BLaER1 (cell line): ENCODE results near the gene PEPD.

ENCODE experiments used
- H3K27ac ChIP-seq: shearing (Covaris generic); formaldehyde crosslinking; 2 replicates; pipeline ENCODE4 v1.8.1; 2022
- H3K27me3 ChIP-seq: shearing (Covaris generic); formaldehyde crosslinking; 2 replicates; pipeline ENCODE4 v1.8.1; 2022
- H3K36me3 ChIP-seq: shearing (Covaris generic); formaldehyde crosslinking; 2 replicates; pipeline ENCODE4 v1.8.1; 2022
- H3K4me1 ChIP-seq: shearing (Covaris generic); formaldehyde crosslinking; 2 replicates; pipeline ENCODE4 v1.8.1; 2022
- H3K4me2 ChIP-seq: shearing (Covaris generic); formaldehyde crosslinking; 2 replicates; pipeline ENCODE4 v1.8.1; 2022
- H3K4me3 ChIP-seq: shearing (Covaris generic); formaldehyde crosslinking; 2 replicates; pipeline ENCODE4 v1.8.1; 2022
- H3K9ac ChIP-seq: shearing (Covaris generic); formaldehyde crosslinking; 2 replicates; pipeline ENCODE4 v1.8.1; 2022
- H3K9me3 ChIP-seq: shearing (Covaris generic); formaldehyde crosslinking; 2 replicates; pipeline ENCODE4 v1.8.1; 2022
- H4K20me1 ChIP-seq: shearing (Covaris generic); formaldehyde crosslinking; 2 replicates; pipeline ENCODE4 v1.8.1; 2022
- Cebpa-rat ChIP-seq: shearing (Covaris generic); IDR thresholded peaks from 2 replicates; pipeline ENCODE4 v1.8.1; 2022

PEPD gene

DNA sequence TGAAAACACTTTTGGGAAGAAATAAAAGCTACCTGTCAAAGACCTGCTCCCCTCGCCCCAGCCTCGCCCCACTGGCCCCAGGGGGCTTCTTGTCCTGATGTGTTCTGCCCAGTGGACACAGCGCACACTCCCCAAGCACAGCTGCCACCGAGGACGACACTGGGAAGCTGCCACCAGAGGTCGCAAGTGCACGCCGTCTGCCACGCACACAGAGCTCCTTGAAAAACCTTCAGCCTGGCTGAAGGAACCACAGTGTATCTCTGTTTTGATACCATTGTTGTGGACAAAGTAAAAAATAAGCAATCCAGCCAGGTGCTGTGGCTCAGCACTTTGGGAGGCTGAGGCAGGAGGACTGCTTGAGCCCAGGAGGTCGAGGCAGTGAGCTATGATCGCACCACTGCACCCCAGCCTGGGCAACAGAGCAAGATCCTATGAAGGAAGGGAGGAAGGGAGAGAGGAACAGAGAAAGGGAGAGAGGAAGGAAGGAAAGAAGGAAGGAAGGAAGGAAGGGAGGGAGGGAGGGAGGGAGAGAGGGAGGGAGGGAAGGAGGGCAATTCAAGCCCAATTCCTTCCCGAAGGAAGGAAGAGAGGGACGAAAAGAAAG is 90.8 kb downstream of the PEPD start:
- peak overlapping the region; percentile 39 for H3K4me2 ChIP-seq
- no peak overlapping the region for H3K27ac ChIP-seq
- no peak for TF ChIP-seq Cebpa-rat

GRCh38 chr19:33429891-33430673 is 91.5 kb downstream of the PEPD start:
- H3K27me3 ChIP-seq, result no peaks in the 10 kb centered on the region
- no peaks in the 10 kb centered on the region for H3K36me3 ChIP-seq
- H3K4me2 ChIP-seq, result peak overlapping the region; percentile 39
- TF ChIP-seq Cebpa-rat, result no peak
- H3K27ac ChIP-seq, result no peak overlapping the region
- H4K20me1 ChIP-seq, result peaks cover 9% of the 10 kb centered on the region
- no peaks in the 10 kb centered on the region for H3K9me3 ChIP-seq
- H3K9ac ChIP-seq, result peak overlapping the region; percentile 38; the same call in 1 of the 2 replicates
- H3K4me3 ChIP-seq, result no peak overlapping the region
- peaks cover 10% of the 10 kb centered on the region for H3K4me1 ChIP-seq

More for the DNA sequence above, 90.8 kb downstream of the PEPD start:
- Histone ChIP-seq H3K27me3 (no peaks in the 10 kb centered on the region), H3K36me3 (no peaks in the 10 kb centered on the region), H4K20me1 (peaks cover 9% of the 10 kb centered on the region), H3K9ac (peak overlapping the region; percentile 38; the same call in 1 of the 2 replicates), H3K4me3 (no peak overlapping the region), H3K4me1 (peaks cover 10% of the 10 kb centered on the region), H3K9me3 (no peaks in the 10 kb centered on the region)

DNA sequence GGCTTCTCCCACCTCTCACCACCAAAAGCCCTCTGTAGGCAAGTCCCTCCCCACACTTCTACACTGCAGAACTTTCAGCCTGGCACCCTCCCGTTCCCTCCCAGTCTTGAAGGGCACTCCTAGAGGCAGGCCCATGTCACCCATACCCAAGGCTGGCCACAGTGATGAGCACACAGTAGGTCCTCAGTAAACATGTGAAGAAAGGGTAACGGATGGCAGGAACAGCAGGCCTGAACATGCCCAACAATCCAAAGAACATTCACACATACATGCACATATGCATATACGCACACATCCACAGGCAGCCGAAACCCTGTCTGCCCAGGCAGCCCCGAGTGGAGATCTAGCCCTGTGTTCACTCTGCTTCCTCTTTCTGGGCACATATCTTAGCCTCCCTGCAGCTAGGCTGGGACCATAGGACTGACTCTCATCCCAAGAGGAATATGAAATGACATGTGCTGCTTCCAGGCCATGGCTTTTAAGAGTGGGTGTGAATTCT is 92.9 kb downstream of the PEPD start:
- no peak overlapping the region for H3K4me2 ChIP-seq
- TF ChIP-seq Cebpa-rat, result no peak
- no peaks in the 10 kb centered on the region for H3K27me3 ChIP-seq
- no peak overlapping the region for H3K27ac ChIP-seq
- no peak overlapping the region for H3K4me3 ChIP-seq
- H3K9me3 ChIP-seq, result no peaks in the 10 kb centered on the region
- peaks cover 9% of the 10 kb centered on the region for H4K20me1 ChIP-seq
- H3K36me3 ChIP-seq, result no peaks in the 10 kb centered on the region
- peaks cover 10% of the 10 kb centered on the region for H3K4me1 ChIP-seq
- no peak overlapping the region for H3K9ac ChIP-seq

GRCh38 chr19:33427801-33428626 is 93.6 kb downstream of the PEPD start:
- no peak overlapping the region for H3K4me3 ChIP-seq
- peaks cover 9% of the 10 kb centered on the region for H4K20me1 ChIP-seq
- no peaks in the 10 kb centered on the region for H3K9me3 ChIP-seq
- no peaks in the 10 kb centered on the region for H3K36me3 ChIP-seq
- no peak for TF ChIP-seq Cebpa-rat
- H3K27ac ChIP-seq, result no peak overlapping the region
- H3K27me3 ChIP-seq, result no peaks in the 10 kb centered on the region
- H3K9ac ChIP-seq, result no peak overlapping the region
- H3K4me2 ChIP-seq, result no peak overlapping the region
- H3K4me1 ChIP-seq, result peaks cover 10% of the 10 kb centered on the region

- Histone ChIP-seq H3K27me3 (no peaks in the 10 kb centered on the region), H4K20me1 (peaks cover 9% of the 10 kb centered on the region), H3K27ac (no peak overlapping the region), H3K9me3 (no peaks in the 10 kb centered on the region), H3K36me3 (no peaks in the 10 kb centered on the region), H3K4me1 (peaks cover 10% of the 10 kb centered on the region), H3K9ac (no peak overlapping the region), H3K4me3 (no peak overlapping the region), H3K4me2 (no peak overlapping the region)
- TF ChIP-seq Cebpa-rat, result no peak
These were observed 94.8 kb downstream of the PEPD start for GRCh38 chr19:33426621-33427361.

- no peaks in the 10 kb centered on the region for H3K27me3 ChIP-seq
- TF ChIP-seq Cebpa-rat, result no peak
- no peak overlapping the region for H3K27ac ChIP-seq
- H3K36me3 ChIP-seq, result no peaks in the 10 kb centered on the region
- no peak overlapping the region for H3K4me3 ChIP-seq
- H3K9me3 ChIP-seq, result no peaks in the 10 kb centered on the region
- H3K4me1 ChIP-seq, result no peaks in the 10 kb centered on the region
- H3K9ac ChIP-seq, result no peak overlapping the region
- no peak overlapping the region for H3K4me2 ChIP-seq
- peaks cover 5% of the 10 kb centered on the region for H4K20me1 ChIP-seq
These were observed 97.4 kb downstream of the PEPD start for GRCh38 chr19:33424181-33424580.

DNA sequence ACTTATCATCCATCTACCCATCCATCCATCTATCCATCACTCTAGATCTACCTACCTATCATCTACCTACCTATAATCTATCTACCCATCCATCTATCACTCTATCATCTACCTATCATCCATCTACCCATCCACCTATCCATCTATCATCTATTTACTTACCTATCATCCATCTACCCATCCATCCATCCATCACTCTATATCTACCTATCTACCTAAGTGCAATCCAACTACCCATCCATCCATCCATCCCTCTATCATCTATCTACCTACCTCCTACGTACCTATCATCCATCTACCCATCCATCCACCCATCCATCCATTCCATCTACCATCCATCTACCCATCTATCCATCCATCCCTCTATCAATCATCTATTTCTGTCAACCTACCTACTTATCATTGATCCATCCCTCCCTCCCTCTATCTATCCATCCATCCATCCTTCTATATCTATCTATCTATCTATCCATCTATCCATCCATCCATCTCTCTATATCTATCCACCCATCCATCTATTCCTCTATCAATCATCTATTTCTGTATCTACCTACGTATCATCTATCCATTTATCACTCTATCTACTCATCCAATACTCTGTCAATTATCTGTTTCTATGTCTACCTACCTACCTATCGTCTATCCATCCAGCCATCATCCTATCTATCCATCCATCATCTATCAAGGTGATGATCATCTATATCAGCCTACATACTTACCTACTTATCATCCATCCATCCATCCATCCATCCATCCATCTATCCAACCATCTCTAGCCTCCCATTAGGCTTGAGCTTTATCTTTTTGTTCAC is 99.0 kb downstream of the PEPD start:
- no peak overlapping the region for H3K4me2 ChIP-seq
- peaks cover 5% of the 10 kb centered on the region for H4K20me1 ChIP-seq
- no peaks in the 10 kb centered on the region for H3K36me3 ChIP-seq
- no peak overlapping the region for H3K9ac ChIP-seq
- no peak overlapping the region for H3K27ac ChIP-seq
- H3K4me3 ChIP-seq, result no peak overlapping the region
- no peaks in the 10 kb centered on the region for H3K4me1 ChIP-seq
- H3K27me3 ChIP-seq, result no peaks in the 10 kb centered on the region
- H3K9me3 ChIP-seq, result no peaks in the 10 kb centered on the region
- TF ChIP-seq Cebpa-rat, result no peak

GRCh38 chr19:33421368-33421767 is 100.2 kb downstream of the PEPD start:
- H3K4me2 ChIP-seq, result no peak overlapping the region
- no peak overlapping the region for H3K9ac ChIP-seq
- TF ChIP-seq Cebpa-rat, result no peak
- no peaks in the 10 kb centered on the region for H3K36me3 ChIP-seq
- peaks cover 5% of the 10 kb centered on the region; the same call in 1 of the 2 replicates for H4K20me1 ChIP-seq
- no peak overlapping the region for H3K27ac ChIP-seq
- no peak overlapping the region for H3K4me3 ChIP-seq
- H3K4me1 ChIP-seq, result no peaks in the 10 kb centered on the region
- H3K27me3 ChIP-seq, result no peaks in the 10 kb centered on the region
- no peaks in the 10 kb centered on the region for H3K9me3 ChIP-seq

DNA sequence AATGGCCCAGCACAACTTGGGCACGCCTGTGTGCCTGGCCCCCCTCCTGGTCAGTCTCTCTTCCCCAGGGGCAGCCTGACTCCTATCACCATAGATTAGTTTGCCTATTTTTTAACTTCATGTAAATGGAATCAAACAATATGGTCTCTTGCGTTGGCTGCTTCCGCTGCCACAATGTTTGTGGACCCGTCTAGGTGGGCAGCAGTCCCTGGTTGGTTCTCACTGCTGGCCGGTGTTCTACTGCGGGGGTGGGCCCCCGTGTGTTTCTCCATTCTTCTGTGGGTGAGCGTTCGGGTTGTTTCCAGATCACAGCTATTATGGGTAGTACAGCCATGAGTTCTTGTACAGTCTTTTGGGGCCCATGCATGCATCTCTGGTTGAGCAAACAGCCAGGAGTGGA is 100.8 kb downstream of the PEPD start:
- H3K27me3 ChIP-seq, result no peaks in the 10 kb centered on the region
- no peaks in the 10 kb centered on the region for H3K36me3 ChIP-seq
- no peak overlapping the region for H3K4me2 ChIP-seq
- no peaks in the 10 kb centered on the region for H3K9me3 ChIP-seq
- TF ChIP-seq Cebpa-rat, result no peak
- H3K27ac ChIP-seq, result no peak overlapping the region
- no peak overlapping the region for H3K9ac ChIP-seq
- H3K4me3 ChIP-seq, result no peak overlapping the region
- H4K20me1 ChIP-seq, result peaks cover 8% of the 10 kb centered on the region; the same call in 1 of the 2 replicates
- H3K4me1 ChIP-seq, result no peaks in the 10 kb centered on the region
